ENCODE results near the gene WWOX.

- TF ChIP-seq ZNF274 (IDR thresholded peaks at IDR 0.05; ENCODE audit: low read depth, low read length) (no peak), YY1 (IDR thresholded peaks at IDR 0.05; ENCODE audit: insufficient read depth, insufficient read length) (no peak), SUZ12 (IDR thresholded peaks at IDR 0.05; ENCODE audit: extremely low read depth, insufficient read depth, insufficient read length) (no peak)
Observed at GRCh38 chr16:78844682-78845081, 745.2 kb downstream of the WWOX start.

Measured in NT2/D1 (cell line).